HepG2 (cell line): ENCODE measurements around the gene GNAT3. TPM values are rescaled to one million over a fixed set of nuclear protein-coding genes. Genes with fewer than 3 reads are reported as not detected.

Experiments used
- ATAC-seq: fragments of 200-7000 bp; cut with Tn5 transposase; 3 replicates; pipeline ENCODE4 v1.9.1; 2020; ENCODE audit warnings: mild to moderate bottlenecking, moderate library complexity
- BruUV-seq: library from RNA; stranded (reverse); fragments of 400-500 nt; replicated peaks from 2 replicates; lab custom pipeline; 2021; lab: Mats Ljungman, UMichigan
- CTCF ChIA-PET: fragments of 300-600 bp; formaldehyde crosslinking; extraction: SDS; loops from one replicate; lab custom pipeline; 2021; ENCODE audit warnings: low total read pairs, inconsistent platforms, low intra/inter-chr PET ratio; lab: Yijun Ruan, JAX
- POLR2A ChIA-PET: fragments of 350-600 bp; sonication (Branson Sonifier 250); formaldehyde crosslinking; loops from one replicate; lab custom pipeline; 2020; ENCODE audit warnings: antibody characterized with exemption, inconsistent platforms; lab: Yijun Ruan, JAX
- DNase-seq: peaks from one replicate; pipeline ENCODE4 v3.0.0-alpha.2; 2015; ENCODE audit warnings: low spot score
- FAIRE-seq: peaks from 3 replicates; lab custom pipeline; 2011; peaks lifted over from hg19 to GRCh38; lab: Jason Lieb, UNC
- H2AFZ ChIP-seq: one replicate; pipeline ENCODE4 v1.6.1; 2011; ENCODE audit warnings: low read length, inconsistent platforms
- H3K27ac ChIP-seq: fragments of 300-600 bp; 3 replicates; pipeline ENCODE4 v1.8.0; 2011; ENCODE audit warnings: mixed run types, mild to moderate bottlenecking, mixed read lengths, low read length, inconsistent platforms; ENCODE audit not compliant: insufficient read depth; ENCODE audit errors: extremely low read length
- H3K27me3 ChIP-seq, 2 experiments: fragments of 200-600 bp in 1 of 2; 2 replicates in 1 of 2; 3 replicates in 1 of 2; pipeline versions ENCODE4 v1.6.0 to v1.8.0; 2011; ENCODE audit warnings: low read length in 2 of 2, mild to moderate bottlenecking in 2 of 2, moderate library complexity in 2 of 2, inconsistent platforms in 1 of 2; ENCODE audit not compliant: insufficient read depth in 2 of 2, control insufficient read depth in 1 of 2
- H3K36me3 ChIP-seq, 2 experiments: fragments of 200-600 bp in 1 of 2; replicated peaks in 1 of 2; 2 replicates in 1 of 2; 3 replicates in 1 of 2; pipeline versions ENCODE4 v1.5.1 to v1.8.0; 2011; ENCODE audit warnings: low read length in 2 of 2, inconsistent platforms in 1 of 2; ENCODE audit not compliant: insufficient read depth in 2 of 2, control insufficient read depth in 1 of 2
- H3K4me1 ChIP-seq: 2 replicates; pipeline ENCODE4 v1.5.1; 2012; ENCODE audit warnings: low read length, inconsistent platforms; ENCODE audit not compliant: insufficient read depth
- H3K4me2 ChIP-seq: 2 replicates; pipeline ENCODE4 v1.6.0; 2011; ENCODE audit warnings: low read depth, low read length, inconsistent platforms
- H3K4me3 ChIP-seq, 3 experiments: fragments of 200-600 bp in 1 of 3; sonication (generic), shearing (Covaris generic) in 1 of 3; replicated peaks in 1 of 3; 2 replicates each; pipeline ENCODE4 v1.5.1; 2011 to 2016; ENCODE audit warnings: low read length in 3 of 3, inconsistent platforms in 2 of 3, low read depth in 2 of 3, mild to moderate bottlenecking in 2 of 3, control low read depth in 1 of 3, mixed read lengths in 1 of 3; ENCODE audit not compliant: insufficient read depth in 1 of 3
- H3K79me2 ChIP-seq: one replicate; pipeline ENCODE4 v1.6.1; 2011; ENCODE audit warnings: low read length, inconsistent platforms; ENCODE audit not compliant: insufficient read depth
- H3K9ac ChIP-seq: 2 replicates; pipeline ENCODE4 v1.6.0; 2011; ENCODE audit warnings: mild to moderate bottlenecking, low read depth, low read length, inconsistent platforms; ENCODE audit not compliant: insufficient read depth
- H3K9me3 ChIP-seq: 2 replicates; pipeline ENCODE4 v1.5.1; 2012; ENCODE audit warnings: mild to moderate bottlenecking, low read length
- H4K20me1 ChIP-seq: 2 replicates; pipeline ENCODE4 v1.6.0; 2011; ENCODE audit warnings: inconsistent platforms, mild to moderate bottlenecking, low read length, moderate library complexity; ENCODE audit not compliant: insufficient read depth
- KDM1A ChIP-seq: IDR thresholded peaks from 2 replicates; pipeline ENCODE4 v1.6.1; 2016; ENCODE audit warnings: missing compliant biosample characterization
- NFAT5 ChIP-seq: sonication (generic); formaldehyde crosslinking; IDR thresholded peaks from 2 replicates; pipeline ENCODE4 v1.4.0; 2020; ENCODE audit warnings: missing genetic modification reagents
- RCOR2 ChIP-seq: IDR thresholded peaks from 2 replicates; pipeline ENCODE4 v1.6.1; 2016; ENCODE audit warnings: missing biosample characterization, missing genetic modification reagents
- RFXANK ChIP-seq: IDR thresholded peaks from 2 replicates; pipeline ENCODE4 v1.6.1; 2016
- SKI ChIP-seq: fragments of 450-650 bp; IDR thresholded peaks from one replicate; pipeline ENCODE4 v1.6.1; 2018; ENCODE audit warnings: mild to moderate bottlenecking; ENCODE audit not compliant: partially characterized antibody
- TEAD3 ChIP-seq: optimal IDR thresholded peaks from 2 replicates; pipeline ENCODE3; 2016; ENCODE audit warnings: borderline replicate concordance
- ZBTB7B ChIP-seq: sonication (generic); formaldehyde crosslinking; IDR thresholded peaks from 2 replicates; pipeline ENCODE4 v1.4.0; 2020; ENCODE audit warnings: missing genetic modification reagents
- ZNF598 ChIP-seq: sonication (generic); formaldehyde crosslinking; IDR thresholded peaks from 2 replicates; pipeline ENCODE4 v1.5.1; 2020; ENCODE audit warnings: mild to moderate bottlenecking, missing genetic modification reagents, borderline replicate concordance
- ZNF747 ChIP-seq: sonication (generic); formaldehyde crosslinking; IDR thresholded peaks from 2 replicates; pipeline ENCODE4 v1.8.1; 2023; ENCODE audit warnings: missing genetic modification reagents, mild to moderate bottlenecking, borderline replicate concordance
- ZNF777 ChIP-seq: sonication (generic); formaldehyde crosslinking; IDR thresholded peaks from 2 replicates; pipeline ENCODE4 v1.4.0; 2020; ENCODE audit warnings: missing genetic modification reagents
- WGBS: methylation state at CpG from one replicate; pipeline ENCODE4 v1.1.6; 2017; ENCODE audit warnings: low lambda C conversion rate; 5-methylcytosine and 5-hydroxymethylcytosine counted together
- in situ Hi-C: cut with HindIII; loops from 2 replicates; pipeline ENCODE4 v1.10.0; 2017; ENCODE audit warnings: low pct_unique_long_range_greater_than_20kb; ENCODE audit not compliant: extremely low pct_ligation_motif_present
- intact Hi-C: fragments of 100-400 bp; cut with micrococcal nuclease; formaldehyde crosslinking; loops from one replicate; pipeline ENCODE4 v1.10.0; 2022; ENCODE audit not compliant: unreplicated experiment
- polyA plus RNA-seq, 8 experiments: library from polyadenylated mRNA; depleted of rRNA in 3 of 8; stranded (reverse) in 7 of 8; unstranded in 1 of 8; fragments of >200 nt; fragmentation: Illumina TruSeq in 4 of 8; extraction: Trizol in 4 of 8; gene quantifications; 2 replicates each; pipeline versions ENCODE4 v1.2.1 to v1.2.3, GENCODE V29; 2011 to 2016; ENCODE audit warnings: low read depth in 4 of 8, missing spikeins in 1 of 8, mixed read lengths in 1 of 8; ENCODE audit not compliant: insufficient read depth in 1 of 8
- total RNA-seq, 5 experiments: library from RNA; depleted of rRNA; stranded (reverse); fragments of >200 nt; fragmentation: Illumina TruSeq; extraction: Trizol; gene quantifications; 2 replicates each; pipeline ENCODE4 v1.2.3, GENCODE V29; 2016; ENCODE audit warnings: low read depth in 1 of 5
- TF ChIP-seq, protein P1 (sequence below): sonication (generic); formaldehyde crosslinking; IDR thresholded peaks from 2 replicates; pipeline ENCODE4 v1.5.0; 2020; ENCODE audit warnings: mild to moderate bottlenecking, missing genetic modification reagents
- TF ChIP-seq, protein P2 (sequence below): IDR thresholded peaks from 2 replicates; pipeline ENCODE4 v1.6.1; 2016

Gene GNAT3
- total and polyA plus RNA-seq, 2 of the 13 experiments (the other 11 are each of a cell fraction or from before 2014, with no cell fraction given): not detected

GRCh38 chr7:80493121-80493849, 18.6 kb downstream of the GNAT3 start:
- H3K36me3 ChIP-seq: no peaks in the 10 kb centered on the region
- no peaks in the 10 kb centered on the region for H3K9me3 ChIP-seq
- ATAC-seq (no peak), DNase-seq (no peak), FAIRE-seq (no peak)
- in situ Hi-C loops (no loop called here), intact Hi-C loops (no loop called here)
- no TSS peak for BruUV-seq
- H3K79me2 ChIP-seq: no peaks in the 10 kb centered on the region
- WGBS: 86% methylated on average over 1 of the region's 1 CpG
- no peaks in the 10 kb centered on the region for H3K4me1 ChIP-seq
- POLR2A ChIA-PET: no interaction called here
- H3K27ac ChIP-seq: no peak overlapping the region
- H2AFZ ChIP-seq: no peak overlapping the region
- H3K27me3 ChIP-seq: no peaks in the 10 kb centered on the region
- H3K4me3 ChIP-seq: no peak overlapping the region
- H3K4me2 ChIP-seq: no peak overlapping the region
- no peaks in the 10 kb centered on the region for H4K20me1 ChIP-seq
- H3K9ac ChIP-seq: no peak overlapping the region
- CTCF ChIA-PET: no interaction called here
- TF ChIP-seq, protein P1, sequence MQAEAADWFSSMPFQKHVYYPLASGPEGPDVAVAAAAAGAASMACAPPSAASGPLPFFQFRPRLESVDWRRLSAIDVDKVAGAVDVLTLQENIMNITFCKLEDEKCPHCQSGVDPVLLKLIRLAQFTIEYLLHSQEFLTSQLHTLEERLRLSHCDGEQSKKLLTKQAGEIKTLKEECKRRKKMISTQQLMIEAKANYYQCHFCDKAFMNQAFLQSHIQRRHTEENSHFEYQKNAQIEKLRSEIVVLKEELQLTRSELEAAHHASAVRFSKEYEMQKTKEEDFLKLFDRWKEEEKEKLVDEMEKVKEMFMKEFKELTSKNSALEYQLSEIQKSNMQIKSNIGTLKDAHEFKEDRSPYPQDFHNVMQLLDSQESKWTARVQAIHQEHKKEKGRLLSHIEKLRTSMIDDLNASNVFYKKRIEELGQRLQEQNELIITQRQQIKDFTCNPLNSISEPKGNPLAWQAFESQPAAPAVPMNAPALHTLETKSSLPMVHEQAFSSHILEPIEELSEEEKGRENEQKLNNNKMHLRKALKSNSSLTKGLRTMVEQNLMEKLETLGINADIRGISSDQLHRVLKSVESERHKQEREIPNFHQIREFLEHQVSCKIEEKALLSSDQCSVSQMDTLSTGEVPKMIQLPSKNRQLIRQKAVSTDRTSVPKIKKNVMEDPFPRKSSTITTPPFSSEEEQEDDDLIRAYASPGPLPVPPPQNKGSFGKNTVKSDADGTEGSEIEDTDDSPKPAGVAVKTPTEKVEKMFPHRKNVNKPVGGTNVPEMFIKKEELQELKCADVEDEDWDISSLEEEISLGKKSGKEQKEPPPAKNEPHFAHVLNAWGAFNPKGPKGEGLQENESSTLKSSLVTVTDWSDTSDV: no peak
- TF ChIP-seq KDM1A (CRISPR knock-in tag) (no peak), NFAT5 (no peak), ZBTB7B (no peak), RFXANK (no peak), RCOR2 (no peak), ZNF598 (CRISPR knock-in tag) (no peak), SKI (no peak), ZNF747 (CRISPR knock-in tag) (no peak), TEAD3 (CRISPR knock-in tag) (no peak), ZNF777 (no peak)
- TF ChIP-seq, protein P2, sequence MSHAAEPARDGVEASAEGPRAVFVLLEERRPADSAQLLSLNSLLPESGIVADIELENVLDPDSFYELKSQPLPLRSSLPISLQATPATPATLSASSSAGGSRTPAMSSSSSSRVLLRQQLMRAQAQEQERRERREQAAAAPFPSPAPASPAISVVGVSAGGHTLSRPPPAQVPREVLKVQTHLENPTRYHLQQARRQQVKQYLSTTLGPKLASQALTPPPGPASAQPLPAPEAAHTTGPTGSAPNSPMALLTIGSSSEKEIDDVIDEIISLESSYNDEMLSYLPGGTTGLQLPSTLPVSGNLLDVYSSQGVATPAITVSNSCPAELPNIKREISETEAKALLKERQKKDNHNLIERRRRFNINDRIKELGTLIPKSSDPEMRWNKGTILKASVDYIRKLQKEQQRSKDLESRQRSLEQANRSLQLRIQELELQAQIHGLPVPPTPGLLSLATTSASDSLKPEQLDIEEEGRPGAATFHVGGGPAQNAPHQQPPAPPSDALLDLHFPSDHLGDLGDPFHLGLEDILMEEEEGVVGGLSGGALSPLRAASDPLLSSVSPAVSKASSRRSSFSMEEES: no peak
